Measurements from ENCODE around the gene TANC1.

The TANC1 gene

GRCh38 chr2:159096901-159097300, 128.5 kb downstream of the TANC1 start:
- no peak for TF ChIP-seq CTCF (IDR thresholded peaks at IDR 0.05; ENCODE audit: borderline replicate concordance, insufficient read depth, low read depth, low read length)
- no peak overlapping the region for H3K4me3 ChIP-seq (ENCODE audit: low read depth, low read length)

- no peak for TF ChIP-seq CTCF (IDR thresholded peaks at IDR 0.05; ENCODE audit: borderline replicate concordance, insufficient read depth, low read depth, low read length)
- no peak overlapping the region for H3K4me3 ChIP-seq (ENCODE audit: low read depth, low read length)
Measured at GRCh38 chr2:159098361-159098760, 129.9 kb downstream of the TANC1 start.

- TF ChIP-seq CTCF (IDR thresholded peaks at IDR 0.05; ENCODE audit: borderline replicate concordance, insufficient read depth, low read depth, low read length) = no peak
- no peak overlapping the region for H3K4me3 ChIP-seq (ENCODE audit: low read depth, low read length)
Measured at GRCh38 chr2:159098921-159099411, 130.5 kb downstream of the TANC1 start.

GRCh38 chr2:159101755-159102489, 133.5 kb downstream of the TANC1 start:
- no peak overlapping the region for H3K4me3 ChIP-seq (ENCODE audit: low read depth, low read length)
- TF ChIP-seq CTCF (IDR thresholded peaks at IDR 0.05; ENCODE audit: borderline replicate concordance, insufficient read depth, low read depth, low read length) = no peak

- no peak for TF ChIP-seq CTCF (IDR thresholded peaks at IDR 0.05; ENCODE audit: borderline replicate concordance, insufficient read depth, low read depth, low read length)
- no peak overlapping the region for H3K4me3 ChIP-seq (ENCODE audit: low read depth, low read length)
Measured at GRCh38 chr2:159103411-159103810, 135.0 kb downstream of the TANC1 start.

- TF ChIP-seq CTCF (IDR thresholded peaks at IDR 0.05; ENCODE audit: borderline replicate concordance, insufficient read depth, low read depth, low read length) = no peak
- no peak overlapping the region for H3K4me3 ChIP-seq (ENCODE audit: low read depth, low read length)
Measured at GRCh38 chr2:159106109-159106508, 137.7 kb downstream of the TANC1 start.

All from GM12875 (cell line).